HG02840 (cell line): Measurements from ENCODE around the gene BRIP1.
"Not testable (repeated sequence)": the region's sequence is repeated elsewhere in the genome, so short reads cannot be mapped to it uniquely, and the experiment has no call there.

ENCODE experiments used
- ATAC-seq: cut with Tn5 transposase; IDR thresholded peaks from one replicate; pipeline ENCODE4 v1.9.1; 2021; ENCODE audit warnings: mild to moderate bottlenecking, moderate library complexity, moderate number of reproducible peaks; ENCODE audit not compliant: unreplicated experiment, low FRiP score

Gene BRIP1

DNA sequence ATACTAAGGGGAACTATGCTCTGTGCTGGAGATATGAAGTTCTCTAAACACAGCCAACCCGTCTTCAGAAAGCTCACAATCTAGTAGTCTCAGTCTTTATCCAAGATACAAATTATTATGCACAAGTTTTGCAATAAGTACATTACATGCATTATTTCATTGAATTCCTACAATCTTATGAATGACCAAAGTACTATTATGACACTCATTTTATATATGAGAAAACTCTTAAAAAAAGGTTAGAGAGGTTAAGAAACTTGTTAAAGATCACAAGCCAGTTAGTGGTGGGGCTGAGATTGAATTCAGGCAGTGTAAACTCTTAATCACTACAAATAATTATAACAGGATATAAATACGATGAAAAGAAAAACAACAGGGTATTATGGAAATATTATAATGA is 4.7 kb upstream of the BRIP1 start:
- no peak for ATAC-seq

- no peak for ATAC-seq
These were observed 3.7 kb upstream of the BRIP1 start for GRCh38 chr17:61867033-61867432.

GRCh38 chr17:61863801-61864126 is 436 bp upstream of the BRIP1 start:
- no peak for ATAC-seq

GRCh38 chr17:61862105-61862574 is 1.2 kb downstream of the BRIP1 start:
- no peak for ATAC-seq

- ATAC-seq: not testable (repeated sequence)
These were observed 2.9 kb downstream of the BRIP1 start for GRCh38 chr17:61860397-61860796.

GRCh38 chr17:61856035-61856434 is 7.3 kb downstream of the BRIP1 start:
- no peak for ATAC-seq

DNA sequence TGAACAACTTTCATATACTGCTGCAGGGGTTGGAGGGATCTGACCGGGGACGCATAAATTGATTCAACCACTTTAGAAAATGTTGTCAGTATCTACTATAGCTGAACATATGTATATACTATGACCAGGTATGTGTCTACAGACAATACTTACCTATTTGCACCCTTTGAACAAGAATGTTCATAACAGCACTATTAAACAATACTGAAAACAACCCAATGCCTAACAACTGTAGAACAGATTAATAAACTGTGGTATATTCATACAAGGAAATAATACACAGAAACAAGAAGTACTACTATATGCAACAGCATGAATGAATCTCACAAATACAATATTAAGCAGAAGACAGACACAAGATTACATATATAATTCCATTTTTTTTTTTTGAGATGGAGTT is 10.5 kb downstream of the BRIP1 start:
- ATAC-seq: no peak

- no peak for ATAC-seq
These were observed 13.7 kb downstream of the BRIP1 start for GRCh38 chr17:61849674-61850073.

DNA sequence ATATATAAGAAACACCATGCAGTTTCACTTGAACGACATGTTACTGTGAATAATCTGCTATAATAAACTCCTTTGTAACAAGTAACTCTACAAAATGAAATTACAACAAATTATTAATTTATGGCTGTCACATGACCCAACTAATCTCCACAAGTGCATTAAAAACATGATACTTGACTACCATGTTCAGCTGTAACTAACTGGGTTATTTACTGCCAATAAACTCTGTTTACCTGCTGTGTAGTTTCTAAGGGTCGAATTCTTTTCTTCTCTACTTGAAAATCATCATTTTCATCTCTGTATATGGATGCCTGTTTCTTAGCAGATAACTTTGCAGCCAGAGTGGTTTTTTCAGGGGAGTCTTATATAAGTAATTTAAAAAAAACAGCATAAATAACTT is 14.4 kb downstream of the BRIP1 start:
- no peak for ATAC-seq

- no peak for ATAC-seq
These were observed 15.1 kb downstream of the BRIP1 start for GRCh38 chr17:61848247-61848646.

GRCh38 chr17:61847659-61848058 is 15.7 kb downstream of the BRIP1 start:
- no peak for ATAC-seq

DNA sequence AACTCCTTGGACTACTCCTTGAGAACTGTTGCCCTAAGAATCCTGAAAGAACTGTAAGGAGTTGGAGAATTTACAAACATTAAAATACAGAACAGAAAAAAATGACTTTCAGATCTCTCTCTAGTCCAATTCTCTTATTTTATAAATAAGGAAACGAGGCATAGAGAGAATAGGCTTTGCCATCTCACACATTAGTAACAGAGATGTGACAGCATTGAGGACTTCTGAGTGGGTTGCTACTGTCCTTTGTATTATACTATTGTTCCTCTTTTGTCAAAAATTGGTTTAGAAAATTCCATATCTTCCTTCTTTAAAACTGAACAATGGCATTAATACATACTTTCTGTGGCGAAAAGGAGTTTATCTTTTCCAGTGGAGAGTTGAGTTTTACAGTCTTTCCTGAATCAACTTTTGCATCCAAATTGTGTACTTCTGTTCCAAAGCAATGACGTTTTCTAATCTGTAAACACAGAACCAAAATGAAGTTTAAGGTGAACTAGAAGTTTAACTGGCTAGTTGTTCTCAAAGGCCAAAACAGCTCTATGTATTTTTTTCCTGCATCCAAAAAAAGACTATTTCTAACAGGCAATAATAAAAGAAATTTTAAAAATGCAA is 16.5 kb downstream of the BRIP1 start:
- ATAC-seq: no peak

DNA sequence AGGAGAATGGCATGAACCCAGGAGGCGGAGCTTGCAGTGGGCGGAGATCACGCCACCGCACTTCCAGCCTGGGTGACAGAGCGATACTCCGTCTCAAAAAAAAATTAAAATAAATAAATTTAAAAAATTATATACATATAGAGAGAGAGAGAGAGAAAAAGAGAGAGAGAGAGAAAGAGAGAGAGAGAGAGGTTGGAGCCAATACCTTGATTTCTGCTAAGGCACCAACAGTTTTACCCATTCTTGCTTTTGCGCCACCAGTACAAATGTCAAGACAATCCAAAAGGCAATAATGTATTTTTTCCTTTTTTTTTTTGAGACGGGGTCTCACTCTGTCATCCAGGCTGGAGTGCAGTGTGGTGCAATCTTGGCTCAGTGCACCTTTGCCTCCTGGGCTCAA is 17.2 kb downstream of the BRIP1 start:
- no peak for ATAC-seq

DNA sequence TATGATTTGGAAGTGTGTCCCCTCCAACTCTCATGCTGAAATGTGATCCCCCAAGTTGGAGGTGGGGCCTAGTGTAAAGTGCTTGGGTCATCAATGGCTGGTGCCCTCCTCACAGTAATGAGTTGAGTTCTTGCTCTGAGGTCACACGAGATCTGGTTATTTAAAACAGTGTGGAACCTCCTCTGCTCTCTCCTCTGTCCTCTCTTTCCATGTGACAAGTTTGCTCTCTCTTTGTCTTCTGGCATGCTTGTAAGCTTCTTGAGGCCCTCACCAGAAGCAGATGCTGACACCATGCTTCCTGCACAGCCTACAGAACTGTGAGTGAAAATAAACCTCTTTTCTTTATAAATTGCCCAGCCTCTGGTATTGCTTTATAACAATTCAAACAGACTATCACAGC is 19.9 kb downstream of the BRIP1 start:
- ATAC-seq: no peak

- no peak for ATAC-seq
These were observed 20.4 kb downstream of the BRIP1 start for GRCh38 chr17:61842899-61843298.

DNA sequence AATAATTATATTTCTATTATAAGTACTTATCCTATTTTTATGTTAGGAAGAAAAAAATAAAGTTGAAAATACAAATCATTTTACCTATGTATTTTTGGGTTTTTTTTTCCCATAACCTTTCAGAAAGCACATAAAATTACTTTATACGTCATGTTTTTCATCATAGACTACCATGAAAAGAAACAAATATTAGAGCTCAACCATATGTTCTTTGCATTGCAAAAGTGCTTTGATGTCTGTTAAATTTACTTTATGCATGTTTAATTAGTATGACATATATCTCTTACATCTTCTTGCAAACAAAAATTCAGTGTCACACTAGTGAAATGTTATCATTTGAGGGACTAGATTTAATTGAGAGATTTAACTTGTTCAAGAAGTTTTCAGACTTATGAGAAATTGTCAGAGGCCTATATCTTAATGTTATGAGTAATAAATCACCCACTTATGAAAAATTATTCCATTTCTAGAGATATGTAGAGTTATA is 24.0 kb downstream of the BRIP1 start:
- no peak for ATAC-seq

DNA sequence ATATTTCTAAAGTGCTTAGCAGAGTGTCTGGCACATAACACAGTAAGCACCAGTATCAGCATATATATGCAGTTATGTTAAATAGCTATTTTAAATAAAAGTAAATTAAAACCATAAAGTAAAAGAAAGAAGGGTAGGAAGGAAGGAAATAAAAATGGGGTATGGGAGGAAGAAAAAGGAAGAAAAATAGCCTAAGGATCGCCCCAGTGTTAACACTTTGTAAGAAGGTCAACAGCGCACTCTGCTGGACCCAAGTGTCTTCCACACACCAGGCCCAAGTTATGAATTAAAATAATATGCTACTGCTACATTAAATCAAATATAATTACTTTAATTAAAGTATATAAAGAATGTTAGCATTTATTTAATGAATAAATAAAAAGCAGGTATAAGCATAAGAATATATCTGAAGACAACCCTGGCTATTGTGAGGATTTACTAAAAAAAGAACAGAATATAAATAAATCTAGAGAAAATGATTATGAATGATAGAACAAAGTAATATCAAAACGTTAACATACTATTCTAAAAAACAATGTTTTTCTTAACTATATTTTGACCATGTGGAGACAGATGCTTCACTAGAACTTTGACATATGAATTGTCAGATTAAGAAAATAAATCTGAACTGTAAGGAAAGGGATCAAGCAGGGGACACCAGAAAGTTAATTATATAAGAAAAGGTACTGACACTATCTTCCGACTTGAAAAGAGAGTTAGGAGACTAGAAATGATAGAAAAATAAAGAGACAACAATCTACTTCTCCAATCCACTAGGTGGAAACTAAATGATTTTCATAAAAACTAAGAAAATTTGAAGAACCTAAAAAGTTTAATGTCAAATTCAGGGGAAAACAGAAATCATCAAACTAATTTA is 25.9 kb downstream of the BRIP1 start:
- no peak for ATAC-seq

GRCh38 chr17:61836266-61837174 is 26.8 kb downstream of the BRIP1 start:
- no peak for ATAC-seq

DNA sequence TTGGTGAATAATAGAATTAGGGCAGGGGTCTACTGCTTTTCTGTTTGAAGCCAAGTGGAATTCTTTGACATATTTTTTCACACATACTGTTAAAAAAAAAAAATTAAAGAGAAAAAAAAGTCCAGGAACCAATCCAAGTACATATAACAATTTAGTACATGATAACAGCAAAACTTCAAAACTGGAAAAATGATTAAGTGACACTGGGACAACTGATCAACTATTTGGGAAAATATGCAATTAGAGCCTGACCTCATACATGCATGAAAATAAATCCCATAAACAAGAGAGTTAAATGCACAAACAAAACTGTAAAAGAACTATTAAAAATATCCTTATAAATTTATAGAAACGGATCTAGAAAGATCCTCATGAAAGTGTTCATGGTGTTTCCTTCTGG is 27.7 kb downstream of the BRIP1 start:
- ATAC-seq: no peak

DNA sequence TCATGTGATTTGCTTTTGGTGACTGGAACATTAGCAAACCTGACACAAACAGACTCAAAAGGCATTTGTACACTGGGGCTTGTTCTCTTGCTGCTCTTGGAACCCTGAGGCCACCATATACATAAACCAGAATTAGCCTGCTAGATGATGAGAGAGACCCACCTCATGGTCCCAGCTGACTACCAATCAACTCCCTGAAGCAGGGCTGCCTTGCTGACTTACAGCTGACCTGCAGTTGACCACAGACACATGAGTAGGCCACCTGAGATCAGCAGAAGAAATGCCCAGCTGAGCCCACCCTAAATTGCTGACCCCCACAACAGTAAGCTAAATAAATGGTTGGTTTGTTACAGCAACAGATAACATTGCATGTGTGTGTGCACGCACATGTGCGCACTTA is 28.7 kb downstream of the BRIP1 start:
- no peak for ATAC-seq
